NOMO-1 treated with dmso at 0.1 percent for 144 hours (cell line): ENCODE data around the gene DIP2C.
"Not testable (repeated sequence)": the region's sequence is repeated elsewhere in the genome, so short reads cannot be mapped to it uniquely, and the experiment has no call there.

Experiments used
- DNase-seq: peaks from one replicate; lab custom pipeline; 2025; ENCODE audit not compliant: unreplicated experiment; lab: John Stamatoyannopoulos, UW

Gene DIP2C

GRCh38 chr10:600234-600633, 89.2 kb downstream of the DIP2C start:
- no peak for DNase-seq

- DNase-seq: no peak
Measured at GRCh38 chr10:599767-600166, 89.7 kb downstream of the DIP2C start.

- DNase-seq: no peak
Measured at GRCh38 chr10:598415-599170, 90.9 kb downstream of the DIP2C start.

GRCh38 chr10:597976-598375, 91.5 kb downstream of the DIP2C start:
- no peak for DNase-seq

- no peak for DNase-seq
Measured at GRCh38 chr10:596725-597345, 92.6 kb downstream of the DIP2C start.

- not testable (repeated sequence) for DNase-seq
Measured at GRCh38 chr10:596131-596530, 93.3 kb downstream of the DIP2C start.

- DNase-seq: no peak
Measured at GRCh38 chr10:595473-595872, 94.0 kb downstream of the DIP2C start.

GRCh38 chr10:594584-595270, 94.7 kb downstream of the DIP2C start:
- DNase-seq: no peak

- no peak for DNase-seq
Measured at GRCh38 chr10:593901-594457, 95.5 kb downstream of the DIP2C start.

- no peak for DNase-seq
Measured at GRCh38 chr10:593421-593820, 96.0 kb downstream of the DIP2C start.

- no peak for DNase-seq
Measured at GRCh38 chr10:593016-593415, 96.5 kb downstream of the DIP2C start.

GRCh38 chr10:591646-592045, 97.8 kb downstream of the DIP2C start:
- no peak for DNase-seq

- DNase-seq: no peak
Measured at GRCh38 chr10:590721-591120, 98.7 kb downstream of the DIP2C start.

- no peak for DNase-seq
Measured at GRCh38 chr10:589961-590680, 99.3 kb downstream of the DIP2C start.

- DNase-seq: no peak
Measured at GRCh38 chr10:588246-589165, 101.0 kb downstream of the DIP2C start.

- no peak for DNase-seq
Measured at GRCh38 chr10:586716-587115, 102.8 kb downstream of the DIP2C start.

GRCh38 chr10:586151-586550, 103.3 kb downstream of the DIP2C start:
- DNase-seq: no peak

- DNase-seq: no peak
Measured at GRCh38 chr10:585502-585901, 104.0 kb downstream of the DIP2C start.

- DNase-seq: not testable (repeated sequence)
Measured at GRCh38 chr10:584497-585290, 104.8 kb downstream of the DIP2C start.
